Endothelial cell of umbilical vein (primary cell): ENCODE data around the gene IFNGR1. TPM values are rescaled to one million over a fixed set of nuclear protein-coding genes. Genes with fewer than 3 reads are reported as not detected.

Source experiments
- BruUV-seq: library from RNA; stranded (reverse); fragments of 400-500 nt; replicated peaks from 2 replicates; lab custom pipeline; 2021; lab: Mats Ljungman, UMichigan
- CTCF ChIA-PET: fragments of 300-600, 350-600 bp; sonication (Branson Sonifier 250); formaldehyde crosslinking; loops from one replicate; lab custom pipeline; 2021; ENCODE audit warnings: antibody characterized with exemption, inconsistent platforms; lab: Charles Lee
- POLR2A ChIA-PET: fragments of 300-600, 350-600 bp; sonication (Branson Sonifier 250); formaldehyde crosslinking; loops from one replicate; lab custom pipeline; 2021; ENCODE audit warnings: antibody characterized with exemption, inconsistent platforms; lab: Charles Lee
- DNase-seq: peaks from one replicate; pipeline ENCODE4 v3.0.0-alpha.2; 2011; ENCODE audit warnings: low read depth, low spot score
- FAIRE-seq: peaks from 2 replicates; lab custom pipeline; 2011; peaks lifted over from hg19 to GRCh38; lab: Jason Lieb, UNC
- H2AFZ ChIP-seq: 2 replicates; pipeline ENCODE4 v1.6.0; 2012; ENCODE audit warnings: low read depth, low read length, control low read depth, inconsistent platforms
- H3K27ac ChIP-seq: 2 replicates; pipeline ENCODE4 v1.5.1; 2011; ENCODE audit warnings: low read depth, mild to moderate bottlenecking, control low read depth, low read length, moderate library complexity; ENCODE audit not compliant: insufficient read depth
- H3K27me3 ChIP-seq, 2 experiments: 2 replicates each; pipeline versions ENCODE4 v1.6.0 to v1.6.1; 2011; ENCODE audit warnings: low read length in 2 of 2, mixed read lengths in 1 of 2; ENCODE audit not compliant: control insufficient read depth in 2 of 2, insufficient read depth in 2 of 2
- H3K36me3 ChIP-seq, 2 experiments: 2 replicates in 1 of 2; 3 replicates in 1 of 2; pipeline ENCODE4 v1.5.1; 2011; ENCODE audit warnings: low read length in 2 of 2, mild to moderate bottlenecking in 1 of 2, moderate library complexity in 1 of 2; ENCODE audit not compliant: control insufficient read depth in 2 of 2, insufficient read depth in 2 of 2; ENCODE audit errors: extremely low read depth in 1 of 2
- H3K4me1 ChIP-seq: 3 replicates; pipeline ENCODE4 v1.5.1; 2011; ENCODE audit warnings: mild to moderate bottlenecking, low read length; ENCODE audit not compliant: control insufficient read depth, insufficient read depth; ENCODE audit errors: extremely low read depth
- H3K4me2 ChIP-seq: 2 replicates; pipeline ENCODE4 v1.6.1; 2011; ENCODE audit warnings: low read length, control low read depth, mixed read lengths; ENCODE audit not compliant: insufficient read depth
- H3K4me3 ChIP-seq, 3 experiments: fragments of 200-600 bp in 1 of 3; sonication (generic), shearing (Covaris generic) in 1 of 3; replicated peaks in 1 of 3; 2 replicates each; pipeline ENCODE4 v1.5.1; 2011 to 2016; ENCODE audit warnings: control low read depth in 3 of 3, low read length in 3 of 3, mild to moderate bottlenecking in 2 of 3, inconsistent platforms in 1 of 3, low read depth in 1 of 3, moderate library complexity in 1 of 3; ENCODE audit not compliant: insufficient read depth in 1 of 3
- H3K79me2 ChIP-seq: 2 replicates; pipeline ENCODE4 v1.6.0; 2012; ENCODE audit warnings: low read length, inconsistent platforms; ENCODE audit not compliant: control insufficient read depth, insufficient read depth
- H3K9ac ChIP-seq: replicated peaks from 2 replicates; pipeline ENCODE3; 2011; ENCODE audit warnings: low read length, control low read depth; ENCODE audit not compliant: insufficient read depth; ENCODE audit errors: extremely low read depth
- H3K9me1 ChIP-seq: replicated peaks from 3 replicates; pipeline ENCODE4 v1.6.0; 2011; ENCODE audit warnings: mild to moderate bottlenecking, low read length; ENCODE audit not compliant: control insufficient read depth, insufficient read depth; ENCODE audit errors: extremely low read depth
- H3K9me3 ChIP-seq: replicated peaks from 2 replicates; pipeline ENCODE4 v1.5.1; 2012; ENCODE audit warnings: low read length, inconsistent platforms; ENCODE audit not compliant: control insufficient read depth, insufficient read depth
- H4K20me1 ChIP-seq: replicated peaks from 2 replicates; pipeline ENCODE3; 2011; ENCODE audit warnings: mild to moderate bottlenecking, low read length; ENCODE audit not compliant: control insufficient read depth, insufficient read depth; ENCODE audit errors: extremely low read depth
- CTCF ChIP-seq, 2 donors: IDR thresholded peaks; 1 replicate in 1 of 2; 2 replicates in 1 of 2; pipeline ENCODE4 v1.5.1; 2011; ENCODE audit warnings: low read length in 2 of 2, mild to moderate bottlenecking in 2 of 2, moderate library complexity in 2 of 2, control low read depth in 1 of 2, inconsistent platforms in 1 of 2, low read depth in 1 of 2; ENCODE audit not compliant: insufficient read depth in 1 of 2; ENCODE audit errors: extremely low read depth in 1 of 2
- GATA2 ChIP-seq: IDR thresholded peaks from 2 replicates; pipeline ENCODE4 v1.7.0; 2011; ENCODE audit warnings: low read depth, mild to moderate bottlenecking, moderate library complexity, mixed read lengths, low read length; ENCODE audit not compliant: insufficient read length, insufficient read depth
- JUN ChIP-seq: IDR thresholded peaks from 2 replicates; pipeline ENCODE4 v1.6.1; 2011; ENCODE audit warnings: borderline replicate concordance, low read depth; ENCODE audit not compliant: insufficient read length, insufficient read depth
- MYC ChIP-seq: IDR thresholded peaks from one replicate; pipeline ENCODE4 v1.6.1; 2011; ENCODE audit warnings: mild to moderate bottlenecking, low read depth, low read length
- POLR2A ChIP-seq: IDR thresholded peaks from 2 replicates; pipeline ENCODE4 v1.6.1; 2012; ENCODE audit warnings: low read depth, mild to moderate bottlenecking, control low read depth, low read length
- POLR2AphosphoS5 ChIP-seq: IDR thresholded peaks from 2 replicates; pipeline ENCODE4 v1.6.1; 2012; ENCODE audit warnings: low read depth, mild to moderate bottlenecking, control low read depth, low read length, moderate library complexity; ENCODE audit not compliant: insufficient read depth
- dilution Hi-C: fragments of 300-500 bp; cut with MboI; formaldehyde crosslinking; loops from one replicate; pipeline ENCODE4 v1.15.0; 2019; ENCODE audit warnings: low sequenced_read_pairs; ENCODE audit not compliant: extremely low pct_ligation_motif_present
- intact Hi-C: fragments of 100-400 bp; cut with micrococcal nuclease; formaldehyde crosslinking; loops from one replicate; pipeline ENCODE4 v1.10.0; 2022
- polyA plus RNA-seq, 4 experiments: library from polyadenylated mRNA; depleted of rRNA in 3 of 4; stranded (reverse) in 3 of 4; unstranded in 1 of 4; fragments of >200 nt; gene quantifications; 2 replicates each; pipeline versions ENCODE4 v1.2.1 to v1.2.3, GENCODE V29; 2011 to 2012; ENCODE audit warnings: missing spikeins in 1 of 4
- total RNA-seq: library from RNA; stranded (reverse); gene quantifications from 2 replicates; pipeline ENCODE4 v1.2.3, GENCODE V29; 2021

The IFNGR1 gene
- total and polyA plus RNA-seq, 2 donors (not counting 3 experiments of a cell fraction or from before 2014, with no cell fraction given): 19.1 to 31.2 TPM

GRCh38 chr6:137266309-137266586 is 47.1 kb upstream of the IFNGR1 start:
- ChIA-PET CTCF (no interaction called here), POLR2A (no interaction called here)
- H2AFZ ChIP-seq: no peak overlapping the region
- H3K9ac ChIP-seq: no peak overlapping the region
- H3K36me3 ChIP-seq: no peaks in the 10 kb centered on the region
- no peak overlapping the region for H3K4me3 ChIP-seq
- H3K27me3 ChIP-seq: peaks cover 16 to 19% of the 10 kb centered on the region in 2 experiments
- H3K79me2 ChIP-seq: no peaks in the 10 kb centered on the region
- TF ChIP-seq JUN (no peak), POLR2A (no peak), POLR2AphosphoS5 (no peak), GATA2 (no peak), MYC (no peak), CTCF (IDR thresholded peaks at IDR 0.05; ENCODE audit: extremely low read depth in 1 of 2, insufficient read depth in 1 of 2, low read depth in 1 of 2, low read length in 2 of 2) (no peak)
- no peaks in the 10 kb centered on the region for H3K9me3 ChIP-seq
- no TSS peak for BruUV-seq
- FAIRE-seq (no peak), DNase-seq (no peak)
- H3K9me1 ChIP-seq: no peaks in the 10 kb centered on the region
- H3K4me2 ChIP-seq: no peak overlapping the region
- dilution Hi-C loops: no loop called here
- H4K20me1 ChIP-seq: no peaks in the 10 kb centered on the region
- no peak overlapping the region for H3K27ac ChIP-seq
- intact Hi-C loops: no loop called here
- peaks cover 2% of the 10 kb centered on the region for H3K4me1 ChIP-seq
